ENCODE results near the gene CCDC196.

GRCh38 chr14:66540038-66540437 is 53.9 kb downstream of the CCDC196 start:
- TF ChIP-seq, protein P1, sequence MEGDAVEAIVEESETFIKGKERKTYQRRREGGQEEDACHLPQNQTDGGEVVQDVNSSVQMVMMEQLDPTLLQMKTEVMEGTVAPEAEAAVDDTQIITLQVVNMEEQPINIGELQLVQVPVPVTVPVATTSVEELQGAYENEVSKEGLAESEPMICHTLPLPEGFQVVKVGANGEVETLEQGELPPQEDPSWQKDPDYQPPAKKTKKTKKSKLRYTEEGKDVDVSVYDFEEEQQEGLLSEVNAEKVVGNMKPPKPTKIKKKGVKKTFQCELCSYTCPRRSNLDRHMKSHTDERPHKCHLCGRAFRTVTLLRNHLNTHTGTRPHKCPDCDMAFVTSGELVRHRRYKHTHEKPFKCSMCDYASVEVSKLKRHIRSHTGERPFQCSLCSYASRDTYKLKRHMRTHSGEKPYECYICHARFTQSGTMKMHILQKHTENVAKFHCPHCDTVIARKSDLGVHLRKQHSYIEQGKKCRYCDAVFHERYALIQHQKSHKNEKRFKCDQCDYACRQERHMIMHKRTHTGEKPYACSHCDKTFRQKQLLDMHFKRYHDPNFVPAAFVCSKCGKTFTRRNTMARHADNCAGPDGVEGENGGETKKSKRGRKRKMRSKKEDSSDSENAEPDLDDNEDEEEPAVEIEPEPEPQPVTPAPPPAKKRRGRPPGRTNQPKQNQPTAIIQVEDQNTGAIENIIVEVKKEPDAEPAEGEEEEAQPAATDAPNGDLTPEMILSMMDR (conservative IDR thresholded peaks at IDR 0.05): no peak
- TF ChIP-seq EZH2 (IDR thresholded peaks at IDR 0.05; ENCODE audit: low read depth): no peak
